Stimulated activated CD8-positive, alpha-beta memory T cell treated with anti-CD3 and anti-CD28 coated beads, Interleukin-12 subunit alpha, Interleukin-12 subunit beta, amount 100 ng/mL, for 1 hour (primary cell): ENCODE measurements around the gene INSIG1.

ENCODE experiments used
- DNase-seq: peaks from one replicate; pipeline ENCODE4 v3.0.0-alpha.2; 2020; ENCODE audit warnings: low read depth

Gene INSIG1

DNA sequence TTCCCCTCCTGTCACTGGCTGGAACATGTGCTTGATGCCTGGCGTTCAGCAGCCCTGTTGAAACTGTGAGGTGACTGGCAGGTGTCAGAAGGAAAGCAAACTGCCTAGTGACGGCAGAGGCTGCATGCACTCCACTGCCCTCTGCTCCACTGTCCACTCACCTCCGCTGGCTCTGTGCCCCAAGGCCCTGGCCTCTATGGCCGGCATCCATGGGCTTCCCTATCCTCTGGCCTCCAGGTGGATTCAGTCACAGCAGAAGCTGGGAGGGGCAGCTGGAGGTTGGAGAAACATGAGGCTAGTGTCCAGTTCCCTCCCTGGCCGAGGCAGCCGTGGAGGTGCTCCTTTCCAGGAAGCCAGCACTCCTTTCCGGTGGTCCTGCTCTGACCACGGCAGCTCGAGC is 31.2 kb upstream of the INSIG1 start:
- no peak for DNase-seq

- DNase-seq, result no peak
These were observed 30.7 kb upstream of the INSIG1 start for GRCh38 chr7:155267023-155267422.

GRCh38 chr7:155267436-155267835 is 30.2 kb upstream of the INSIG1 start:
- no peak for DNase-seq

DNA sequence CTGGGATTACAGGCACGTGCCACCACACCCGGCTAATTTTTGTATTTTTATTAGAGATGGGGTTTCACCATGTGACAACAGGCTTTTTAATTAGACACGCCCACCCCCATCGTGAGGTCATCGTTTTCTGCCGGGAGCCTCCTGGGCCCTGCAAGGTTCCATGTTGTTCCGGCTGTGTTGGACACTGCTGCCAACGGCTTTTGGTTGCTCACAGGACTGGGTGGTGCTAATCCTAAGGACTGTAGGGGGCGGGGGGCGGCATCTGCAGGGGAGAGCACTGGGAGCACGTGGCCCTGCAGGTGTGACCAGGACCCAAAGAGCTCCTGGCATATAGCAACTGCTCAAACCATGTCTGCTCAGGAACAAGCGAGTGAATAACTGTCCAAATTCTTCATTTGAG is 29.5 kb upstream of the INSIG1 start:
- no peak for DNase-seq

DNA sequence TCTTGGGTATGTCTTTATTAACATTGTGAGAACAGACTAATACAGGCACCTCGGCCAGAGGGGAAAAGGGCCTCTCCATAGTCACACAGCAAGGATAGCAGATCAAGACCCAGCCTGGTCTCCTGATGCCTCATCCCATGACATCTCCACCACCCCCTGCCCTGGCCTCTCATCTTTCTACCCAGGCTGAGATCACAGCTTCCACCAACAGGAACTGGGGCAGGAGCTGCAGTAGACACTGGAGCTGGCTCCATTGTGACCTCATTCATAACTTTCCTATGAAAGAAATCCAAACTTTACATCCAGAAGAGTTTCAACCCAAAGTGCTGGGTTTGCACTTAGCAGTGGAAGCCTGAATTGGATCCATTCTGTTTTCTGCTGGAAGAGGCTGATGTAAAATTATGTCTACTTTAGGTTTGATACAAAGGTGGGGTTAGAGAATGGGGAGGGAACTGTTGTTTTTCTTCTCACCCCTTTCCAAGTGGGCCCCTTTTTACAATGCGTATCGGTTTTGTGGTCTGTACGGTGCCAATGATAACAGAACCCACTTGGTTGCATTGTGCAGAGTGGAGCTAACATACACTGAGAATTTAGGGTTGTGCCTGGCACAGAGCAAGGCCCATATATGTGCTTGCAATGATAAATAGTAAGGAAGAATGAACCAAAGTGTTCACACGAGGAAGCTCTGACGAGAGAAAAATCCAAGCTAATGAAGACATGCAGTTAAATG is 28.6 kb upstream of the INSIG1 start:
- no peak for DNase-seq

DNA sequence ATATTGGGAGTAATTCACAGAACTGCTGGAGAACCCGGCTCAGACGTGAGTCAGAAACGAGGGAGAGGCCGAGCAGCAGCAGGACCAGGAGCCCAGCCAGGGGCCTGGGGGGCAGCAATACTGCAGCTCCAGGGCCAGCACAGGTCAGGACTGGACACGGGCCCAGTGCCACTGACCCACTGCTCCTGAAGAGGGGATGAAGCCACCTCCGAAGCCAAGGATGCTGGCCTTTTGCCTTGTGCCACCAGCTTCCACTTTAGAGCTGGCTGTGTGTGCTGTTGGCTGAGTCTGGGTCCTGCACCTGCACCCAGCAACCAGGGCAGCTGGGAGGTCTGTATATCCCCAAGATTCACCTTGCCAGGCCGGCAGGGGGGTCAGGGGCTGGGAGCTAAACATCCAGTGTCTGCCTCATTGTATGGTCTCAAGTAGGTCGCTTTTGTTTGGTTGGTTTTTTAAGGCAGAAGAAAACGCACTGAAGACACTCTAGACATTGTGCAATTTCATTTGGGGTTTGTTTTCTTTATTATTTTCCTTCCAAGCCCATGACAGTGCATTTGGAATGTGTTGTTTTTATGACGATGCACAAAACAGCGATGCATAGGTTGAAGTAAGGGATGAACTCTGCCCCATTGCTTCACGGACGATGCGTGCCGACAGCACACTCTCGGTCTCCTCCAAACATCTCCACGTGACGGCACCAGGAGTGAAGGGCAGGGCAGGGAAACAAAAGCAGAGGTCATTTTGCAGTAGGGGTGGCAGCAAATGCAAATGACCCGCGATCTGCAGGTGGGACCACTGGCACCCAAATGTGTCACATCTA is 27.7 kb upstream of the INSIG1 start:
- DNase-seq, result no peak

DNA sequence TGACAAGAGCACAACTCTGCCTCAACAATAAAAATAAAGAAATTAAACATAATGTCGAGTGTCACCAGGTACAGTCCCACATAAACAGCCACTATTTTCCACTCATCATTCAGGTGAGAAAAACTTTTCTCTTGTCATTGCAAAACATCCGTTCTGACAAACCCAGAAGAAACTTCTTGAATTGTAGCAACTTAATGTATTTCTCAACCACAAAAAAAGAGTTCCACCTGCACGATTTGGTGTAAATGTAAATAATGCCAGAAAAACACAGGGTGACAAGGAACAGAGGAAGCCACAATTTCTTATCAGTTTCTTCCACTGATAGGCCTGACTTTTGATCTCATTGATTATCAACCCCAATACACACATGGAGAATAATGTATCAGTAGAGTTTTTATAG is 26.8 kb upstream of the INSIG1 start:
- DNase-seq, result no peak

GRCh38 chr7:155274633-155275355 is 22.9 kb upstream of the INSIG1 start:
- DNase-seq, result no peak

DNA sequence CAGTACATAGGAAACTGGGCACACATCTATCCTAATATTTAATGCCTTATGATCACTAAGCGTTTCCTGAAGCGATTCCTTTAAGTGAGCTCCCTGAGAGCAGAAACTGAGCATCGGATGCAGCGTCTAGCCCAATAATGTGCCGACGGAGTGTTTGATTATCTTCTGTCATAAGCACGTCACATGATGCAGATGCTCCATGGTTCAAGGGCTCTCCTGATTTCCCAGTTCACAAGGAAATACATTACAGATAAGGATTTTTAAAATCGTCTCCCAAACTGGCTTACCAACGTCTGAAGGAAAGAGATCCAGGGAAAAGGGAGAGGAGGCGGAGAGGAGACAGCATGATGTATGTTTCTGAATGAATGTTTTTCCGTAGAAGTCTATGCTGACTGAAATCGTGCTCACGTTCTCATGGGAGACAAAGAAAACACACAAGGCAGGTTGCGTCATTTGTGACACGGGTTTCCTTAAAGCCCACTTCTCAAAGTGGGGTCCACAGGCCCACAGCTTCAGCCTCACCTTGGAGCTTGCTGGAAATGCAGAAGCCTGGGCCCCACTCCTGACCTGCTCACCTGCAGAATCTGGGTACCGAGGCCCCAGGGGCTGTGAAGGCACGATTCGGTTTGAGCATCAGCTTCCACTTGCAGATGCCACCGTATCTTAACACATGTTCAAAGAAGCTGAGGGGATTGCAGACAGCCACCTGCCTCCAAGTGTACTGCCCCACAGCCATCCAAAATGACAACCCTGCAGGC is 21.5 kb upstream of the INSIG1 start:
- no peak for DNase-seq

- DNase-seq, result no peak
These were observed 20.8 kb upstream of the INSIG1 start for GRCh38 chr7:155276800-155277375.

DNA sequence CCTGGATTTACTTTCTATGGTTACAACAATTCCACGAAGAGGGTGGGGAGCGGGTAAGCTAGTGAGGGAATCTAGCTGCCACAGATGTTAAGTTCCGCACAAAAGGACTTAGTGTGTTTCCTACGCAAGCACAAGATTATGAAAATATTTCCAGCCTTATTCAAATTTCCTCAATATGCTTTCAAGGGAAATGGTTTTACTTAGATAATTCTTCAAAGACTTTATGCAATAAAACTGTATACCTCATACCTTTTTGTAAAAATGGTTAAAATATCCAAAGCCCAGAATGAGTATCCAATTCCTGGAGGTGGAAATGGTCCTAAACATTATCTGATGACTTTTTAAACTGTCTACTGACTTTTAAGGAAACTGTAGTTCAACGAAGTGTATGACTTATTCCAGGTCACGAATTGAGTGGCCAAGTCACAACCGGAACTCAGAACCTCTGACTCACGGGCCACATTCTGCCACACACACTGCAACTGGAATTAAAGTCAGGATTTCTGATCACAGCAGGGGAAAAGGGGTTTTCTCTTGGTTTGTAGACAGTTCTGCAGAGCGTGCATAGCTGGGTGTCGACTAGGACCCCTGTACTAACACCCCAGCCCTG is 20.2 kb upstream of the INSIG1 start:
- no peak for DNase-seq

DNA sequence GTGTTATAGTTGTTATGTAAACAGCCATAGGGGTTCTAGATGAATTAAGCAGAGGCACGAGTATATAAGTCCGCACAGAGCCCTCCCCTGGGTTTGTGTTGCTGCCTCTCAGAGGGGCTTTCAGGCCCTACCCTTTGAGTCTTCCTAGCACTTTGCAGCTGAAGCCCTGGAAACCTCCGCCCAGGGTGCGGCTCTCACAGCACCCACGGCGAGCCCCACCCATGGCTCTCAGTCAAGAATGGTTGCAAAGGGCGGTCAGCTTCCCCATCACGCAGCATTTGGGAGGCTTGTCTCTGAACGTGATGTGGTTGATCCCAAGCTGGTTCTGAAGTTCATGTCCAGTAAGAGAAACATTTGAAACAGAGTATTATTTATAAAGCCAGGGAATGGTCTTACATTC is 18.8 kb upstream of the INSIG1 start:
- DNase-seq, result no peak

GRCh38 chr7:155279787-155280445 is 17.8 kb upstream of the INSIG1 start:
- no peak for DNase-seq

DNA sequence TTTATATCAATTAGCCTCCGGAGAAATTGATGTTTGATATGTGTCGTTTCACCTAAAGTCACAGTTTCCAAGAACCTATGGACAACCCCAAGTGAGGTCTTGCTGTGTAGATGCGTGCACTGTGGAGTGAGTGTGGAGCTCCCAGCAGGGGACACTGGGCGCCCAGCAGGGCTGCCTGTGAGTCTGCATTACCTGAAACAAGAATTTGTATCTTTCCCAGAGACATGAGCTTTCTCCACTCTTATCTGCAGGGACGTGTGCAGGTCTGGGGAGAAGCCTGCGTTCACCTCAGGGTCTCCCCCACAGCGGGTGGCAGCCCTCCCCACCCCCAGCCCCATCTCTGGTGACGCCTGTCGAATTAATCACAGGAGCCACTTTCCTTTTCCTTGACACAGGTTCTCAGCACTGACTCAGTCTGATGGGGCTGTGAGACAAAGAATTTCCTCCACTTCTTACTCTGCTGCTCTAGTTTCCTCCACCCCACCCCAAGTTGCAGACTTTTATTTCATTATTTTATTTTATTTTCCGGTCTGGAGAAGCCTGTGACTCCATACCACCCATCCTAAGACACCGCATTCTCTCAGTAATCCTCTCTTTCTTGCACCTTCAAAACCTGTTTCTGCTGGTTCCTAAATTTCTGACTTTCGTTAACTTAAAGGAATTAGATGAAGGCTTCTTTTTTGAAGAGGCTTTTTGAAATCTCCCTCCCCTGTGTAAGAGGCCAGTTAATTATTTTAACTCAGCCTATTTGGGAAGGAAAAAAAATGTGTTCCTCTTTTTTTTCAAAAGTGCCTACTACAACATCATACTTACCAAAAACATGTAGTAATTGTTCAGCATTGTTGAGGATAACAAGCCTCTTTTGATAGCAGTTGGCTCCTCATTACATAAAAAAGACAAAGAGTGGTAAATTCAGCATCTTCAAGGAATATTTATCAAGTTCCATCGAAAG is 17.0 kb upstream of the INSIG1 start:
- no peak for DNase-seq

DNA sequence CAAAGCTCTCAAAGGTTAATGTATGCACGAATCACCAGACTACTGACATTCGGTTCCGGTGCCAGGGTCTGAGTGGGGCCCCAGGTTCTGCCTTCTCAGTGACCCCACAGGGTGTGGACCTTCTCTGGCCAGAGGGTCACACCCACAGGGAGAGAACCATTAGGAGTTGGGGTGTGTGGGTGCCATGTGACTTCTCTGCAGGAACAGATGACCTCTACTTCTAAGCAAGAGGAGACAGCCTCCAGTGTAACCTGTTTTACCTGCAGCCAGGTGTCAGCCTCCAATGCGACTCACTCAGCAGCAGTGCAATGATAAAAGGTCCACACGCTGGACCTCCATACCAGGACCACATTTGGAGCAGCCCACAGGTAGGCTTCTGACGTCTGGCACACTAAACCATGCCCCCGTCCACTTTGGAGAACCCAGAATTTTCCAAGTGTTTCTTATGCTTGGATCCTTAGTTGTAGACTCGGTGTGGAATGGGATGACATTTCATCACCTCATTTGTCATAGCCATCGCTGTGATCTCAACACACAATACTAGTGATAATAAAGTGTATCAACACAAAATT is 16.2 kb upstream of the INSIG1 start:
- no peak for DNase-seq

- DNase-seq, result no peak
These were observed 15.0 kb upstream of the INSIG1 start for GRCh38 chr7:155282671-155283070.

DNA sequence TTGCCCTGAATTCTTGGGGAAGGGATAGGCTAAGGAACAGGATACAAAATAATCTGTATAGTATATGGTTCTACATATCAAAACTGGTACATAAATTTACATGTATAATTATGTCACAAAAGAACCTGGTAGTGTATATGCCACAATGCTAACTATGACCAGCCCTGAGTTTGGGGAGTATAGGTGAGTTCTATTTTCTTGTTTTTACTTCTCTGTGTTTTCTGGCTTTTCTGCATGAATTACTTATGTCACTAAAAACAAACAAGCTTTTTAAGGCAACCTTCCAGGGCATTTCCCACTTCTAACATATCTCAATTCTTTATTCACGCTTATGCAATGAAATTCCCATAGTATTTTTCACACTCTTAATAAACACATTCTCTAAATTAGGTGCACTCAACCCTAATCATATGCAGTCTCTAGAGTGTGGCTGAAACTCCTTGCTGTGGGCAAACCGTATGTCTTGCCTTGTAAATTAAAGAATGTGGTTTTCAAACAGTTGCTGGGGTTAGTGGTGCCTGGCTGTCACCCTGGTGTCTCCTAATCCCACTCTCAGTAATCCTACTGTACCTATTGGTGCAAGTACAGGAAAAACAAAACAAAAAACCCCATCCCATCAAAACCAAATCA is 14.0 kb upstream of the INSIG1 start:
- no peak for DNase-seq

GRCh38 chr7:155284496-155285274 is 13.0 kb upstream of the INSIG1 start:
- DNase-seq, result no peak
